NCI-H774 (cell line): ENCODE results near the gene CORO1A.
"Not testable (repeated sequence)": the region's sequence is repeated elsewhere in the genome, so short reads cannot be mapped to it uniquely, and the experiment has no call there.

Experiments used
- DNase-seq: peaks from one replicate; lab custom pipeline; 2025; lab: John Stamatoyannopoulos, UW

The CORO1A gene

DNA sequence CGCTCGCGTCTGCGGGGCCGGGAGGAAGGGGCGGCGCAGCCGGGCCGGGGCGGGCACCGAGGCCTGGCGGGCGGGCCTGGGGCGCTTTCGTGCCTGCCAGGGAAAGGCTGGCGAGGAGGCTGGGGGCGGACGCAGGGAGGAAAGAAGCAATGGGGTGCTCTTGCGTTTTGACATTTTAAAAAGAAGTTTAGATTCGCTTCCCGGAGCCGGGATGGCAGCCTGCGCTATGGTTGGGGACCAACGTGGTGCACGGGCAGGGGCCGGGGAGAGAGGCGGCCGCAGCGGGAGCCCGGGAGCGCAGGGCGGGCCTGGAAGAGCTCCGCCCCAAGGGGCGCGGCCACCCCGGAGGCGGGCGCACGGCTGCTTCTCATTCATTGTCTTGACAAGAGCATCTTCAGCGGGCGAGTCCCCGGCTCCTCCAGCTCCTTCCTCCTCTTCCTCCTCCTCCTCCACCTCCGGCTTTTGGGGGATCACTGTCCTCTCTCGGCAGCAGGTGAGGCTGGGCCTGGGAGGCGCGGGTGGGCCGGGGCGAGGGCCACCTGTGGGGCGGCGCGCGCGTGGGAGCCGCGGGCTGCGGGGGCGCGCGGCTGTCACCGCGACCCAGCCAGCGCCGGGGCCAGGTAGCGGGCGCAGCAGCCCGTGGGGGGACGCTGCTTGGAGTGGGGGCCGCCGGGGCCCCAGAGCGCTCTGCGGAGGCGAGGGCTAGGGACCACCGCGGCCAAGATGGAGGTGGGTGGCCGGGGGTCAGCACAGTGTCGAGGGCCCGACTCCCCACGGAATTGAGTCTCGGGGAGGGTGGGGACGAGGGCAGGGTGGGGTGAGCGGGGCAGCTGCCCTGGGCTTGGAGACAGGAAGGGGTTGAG lies at the start of gene CORO1A:
Gene CORO1A, plus strand, starts transcription at position 370 of the 863 bp plus-strand sequence. CDS start 1,608 bp downstream, outside the sequence.
- peak; percentile 52 for DNase-seq

DNA sequence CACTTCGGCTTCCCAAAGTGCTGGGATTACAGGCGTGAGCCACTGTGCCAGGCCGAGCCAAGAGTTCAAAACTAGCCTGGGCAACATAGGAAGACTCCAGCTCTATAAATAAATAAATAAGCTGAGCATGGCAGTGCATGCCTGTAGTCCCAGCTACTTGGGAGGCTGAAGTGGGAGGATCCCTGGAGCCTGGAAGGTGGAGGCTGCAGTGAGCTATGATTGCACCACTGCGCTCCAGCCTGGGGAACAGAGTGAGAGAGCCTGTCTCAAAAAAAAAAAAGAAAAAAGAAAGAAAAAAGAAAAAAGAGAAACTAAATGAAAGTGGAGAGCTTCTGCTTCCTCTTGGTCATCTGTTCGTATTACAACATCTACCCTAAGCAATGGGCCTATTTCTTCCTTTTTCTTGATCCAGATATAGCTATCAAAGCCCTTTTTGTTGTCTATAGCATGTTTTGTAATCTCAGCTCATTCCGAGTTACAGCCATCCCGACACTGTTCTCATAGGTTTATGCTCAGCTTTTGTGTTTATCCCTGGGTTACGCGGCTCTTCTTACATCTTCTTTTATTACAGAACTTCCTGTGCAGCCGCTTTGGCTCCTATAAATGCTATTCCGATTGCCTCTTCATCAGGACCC lies 46.3 kb upstream of the CORO1A start:
- no peak for DNase-seq

DNA sequence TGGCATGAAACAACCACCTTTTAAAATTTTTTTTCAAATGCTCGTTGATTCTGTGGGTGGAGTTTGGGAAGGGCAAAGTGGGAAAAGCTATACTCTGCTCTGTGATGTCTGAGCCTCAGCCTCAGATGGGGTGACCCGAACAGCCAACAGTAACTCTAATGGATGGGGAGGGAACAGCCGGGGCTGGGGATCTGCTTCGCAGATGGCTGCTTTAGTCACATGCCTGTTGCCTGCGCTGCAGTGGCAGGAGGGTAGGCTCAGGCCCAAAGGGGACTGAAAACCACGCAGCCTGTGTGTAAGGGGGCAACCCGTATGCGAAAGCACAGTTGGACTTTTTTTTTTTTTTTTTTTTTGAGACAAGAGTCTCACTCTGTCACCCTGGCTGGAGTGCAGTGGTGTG lies 45.5 kb upstream of the CORO1A start:
- DNase-seq, result no peak

DNA sequence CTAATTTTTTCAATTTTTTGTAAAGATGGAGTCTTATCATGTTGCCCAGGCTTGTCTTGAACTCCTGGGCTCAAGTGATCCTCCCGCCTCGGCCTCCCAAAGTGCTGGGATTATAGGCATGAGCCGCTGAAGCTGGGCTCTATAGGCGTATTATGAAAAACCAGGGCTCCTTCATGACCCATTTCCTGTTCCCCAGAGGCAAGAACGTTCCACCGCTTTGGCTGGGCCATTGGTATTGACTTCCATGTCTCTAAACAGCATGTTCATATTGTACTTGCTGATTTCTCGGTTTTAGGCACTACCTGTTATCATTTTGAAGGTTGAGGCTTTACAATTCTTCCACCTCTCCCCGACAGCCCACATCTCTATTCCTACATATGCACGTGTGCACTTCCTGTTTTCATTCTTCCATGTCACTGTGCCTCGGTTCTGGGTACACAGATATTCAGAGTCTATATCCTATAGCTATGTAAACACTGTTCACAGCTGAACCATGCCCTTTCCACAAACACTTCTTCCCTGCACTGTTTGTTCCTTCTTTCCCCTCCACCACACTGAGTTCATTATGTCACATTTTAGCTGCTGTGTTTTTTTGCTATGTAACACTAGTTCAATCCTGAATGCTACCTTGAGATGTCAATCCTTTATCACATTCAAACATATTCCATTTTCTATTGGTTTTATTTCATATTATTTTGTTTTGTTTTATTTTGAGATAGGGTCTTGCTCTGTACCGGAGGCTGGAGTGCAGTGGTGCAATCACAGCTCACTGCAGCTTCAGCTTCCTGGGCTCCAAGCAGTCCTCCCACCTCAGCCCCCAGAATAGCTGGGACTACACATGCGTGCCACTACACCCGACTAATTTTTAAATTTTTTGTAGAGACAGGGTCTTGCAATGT lies 43.6 kb upstream of the CORO1A start:
- DNase-seq, result no peak

DNA sequence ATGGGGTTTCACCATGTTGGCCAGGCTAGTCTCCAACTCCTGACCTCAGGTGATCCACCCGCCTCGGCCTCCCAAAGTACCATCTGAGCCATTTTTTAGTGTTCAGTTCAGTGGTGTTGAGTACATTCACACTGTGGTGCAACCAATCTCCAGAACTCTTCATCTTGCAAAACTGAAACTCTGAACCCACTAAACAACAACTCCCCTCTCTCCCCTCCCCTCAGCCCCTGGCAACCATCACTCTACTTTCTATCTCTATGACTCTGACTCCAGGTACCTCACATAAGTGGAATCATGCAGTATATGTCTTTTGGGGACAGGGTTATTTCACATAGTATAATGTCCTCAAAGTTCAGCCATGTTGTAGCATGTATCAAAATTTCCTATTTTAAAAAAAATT lies 41.7 kb upstream of the CORO1A start:
- DNase-seq, result no peak

DNA sequence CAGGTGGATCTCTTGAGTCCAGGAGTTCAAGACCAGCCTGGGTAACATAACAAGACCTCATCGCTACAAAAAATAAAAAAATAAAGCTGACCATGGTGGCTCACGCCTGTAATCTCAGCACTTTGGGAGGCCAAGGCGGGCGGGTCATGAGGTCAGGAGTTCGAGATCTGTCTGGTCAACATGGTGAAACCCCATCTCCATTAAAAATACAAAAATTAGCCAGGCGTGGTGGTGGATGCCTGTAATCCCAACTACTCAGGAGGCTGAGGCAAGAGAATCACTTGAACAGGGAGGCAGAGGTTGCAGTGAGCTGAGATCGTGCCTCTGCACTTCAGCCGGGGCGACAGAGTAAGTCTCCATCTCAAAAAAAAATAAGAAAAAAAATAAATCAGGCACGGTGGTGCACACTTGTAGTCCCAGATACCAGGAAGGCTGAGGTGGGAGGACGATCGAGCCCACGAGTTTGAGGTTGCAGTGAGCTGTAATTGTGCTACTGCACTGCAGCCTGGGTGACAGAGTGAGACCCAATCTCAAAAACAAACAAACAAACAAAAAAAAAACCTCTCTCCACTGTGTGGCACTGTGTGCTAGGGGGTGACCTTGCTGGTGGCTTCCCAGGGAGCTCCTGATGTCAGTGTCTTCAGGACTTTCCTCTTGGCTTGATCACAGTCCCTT lies 40.6 kb upstream of the CORO1A start:
- DNase-seq, result no peak

DNA sequence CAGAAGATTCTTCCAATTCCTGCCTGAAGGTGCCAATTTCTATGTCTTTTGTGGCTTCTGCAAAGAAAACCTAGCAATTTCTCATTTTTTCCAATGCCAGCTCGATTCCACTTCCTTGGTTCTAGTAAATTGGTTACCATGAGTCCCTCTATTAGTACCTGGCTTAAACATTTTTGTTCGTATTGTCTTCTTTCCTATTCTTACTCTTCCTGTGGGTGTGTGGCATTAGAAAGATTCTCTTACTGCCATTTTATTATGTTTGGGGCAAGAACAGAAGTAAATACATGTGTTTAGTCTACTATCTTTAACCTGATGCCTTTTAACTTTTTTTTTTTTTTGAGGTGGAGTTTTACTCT lies 40.1 kb upstream of the CORO1A start:
- DNase-seq, result no peak

DNA sequence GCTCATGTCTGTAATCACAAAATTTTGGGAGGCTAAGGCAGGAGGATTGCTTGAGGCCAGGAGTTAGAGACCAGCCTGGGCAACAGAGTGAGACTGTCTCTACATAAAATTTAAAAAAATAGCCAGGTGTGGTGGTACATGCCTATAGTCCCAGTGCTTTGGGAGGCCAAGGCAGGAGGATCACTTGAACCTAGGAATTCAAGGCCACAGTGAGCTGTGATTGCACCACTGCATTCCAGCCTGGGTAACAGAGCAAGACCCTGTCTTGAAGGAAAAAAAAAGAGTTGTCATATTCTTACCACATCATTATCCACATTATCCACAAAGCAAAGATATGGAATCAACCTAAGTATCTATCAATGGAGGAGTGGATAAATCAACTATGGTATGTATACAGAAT lies 39.4 kb upstream of the CORO1A start:
- DNase-seq, result no peak

DNA sequence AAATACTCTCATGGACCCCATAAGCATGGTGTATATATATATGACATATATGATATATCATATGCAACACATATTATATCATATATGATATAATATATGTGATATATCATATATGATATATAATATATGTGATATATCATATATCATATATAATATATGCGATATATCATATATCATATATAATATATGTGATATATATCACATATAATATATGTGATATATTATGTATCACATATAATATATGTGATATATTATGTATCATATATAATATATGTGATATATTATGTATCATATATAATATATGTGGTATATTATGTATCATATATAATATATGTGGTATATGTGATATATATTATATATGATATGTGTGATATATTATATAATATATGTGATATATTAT lies 38.5 kb upstream of the CORO1A start:
- no peak for DNase-seq

DNA sequence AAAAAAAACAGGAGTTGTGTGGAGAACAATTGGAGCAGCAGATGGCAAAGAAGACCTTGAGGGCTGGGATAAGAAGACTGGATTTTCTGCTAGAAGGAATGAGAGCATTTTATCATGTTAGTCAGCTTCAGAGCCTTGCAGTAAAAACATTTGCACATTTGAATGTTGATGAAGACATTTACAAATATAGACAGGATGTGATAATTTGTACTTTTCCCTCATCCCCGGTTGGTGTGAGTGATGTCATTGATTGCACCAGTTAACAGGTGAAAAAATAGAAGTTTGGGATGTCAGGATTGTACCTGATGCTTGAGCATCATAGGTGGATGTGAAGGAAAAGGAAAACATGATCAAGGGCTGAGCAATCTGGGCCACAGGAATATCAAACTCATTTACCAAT lies 37.7 kb upstream of the CORO1A start:
- DNase-seq, result no peak

DNA sequence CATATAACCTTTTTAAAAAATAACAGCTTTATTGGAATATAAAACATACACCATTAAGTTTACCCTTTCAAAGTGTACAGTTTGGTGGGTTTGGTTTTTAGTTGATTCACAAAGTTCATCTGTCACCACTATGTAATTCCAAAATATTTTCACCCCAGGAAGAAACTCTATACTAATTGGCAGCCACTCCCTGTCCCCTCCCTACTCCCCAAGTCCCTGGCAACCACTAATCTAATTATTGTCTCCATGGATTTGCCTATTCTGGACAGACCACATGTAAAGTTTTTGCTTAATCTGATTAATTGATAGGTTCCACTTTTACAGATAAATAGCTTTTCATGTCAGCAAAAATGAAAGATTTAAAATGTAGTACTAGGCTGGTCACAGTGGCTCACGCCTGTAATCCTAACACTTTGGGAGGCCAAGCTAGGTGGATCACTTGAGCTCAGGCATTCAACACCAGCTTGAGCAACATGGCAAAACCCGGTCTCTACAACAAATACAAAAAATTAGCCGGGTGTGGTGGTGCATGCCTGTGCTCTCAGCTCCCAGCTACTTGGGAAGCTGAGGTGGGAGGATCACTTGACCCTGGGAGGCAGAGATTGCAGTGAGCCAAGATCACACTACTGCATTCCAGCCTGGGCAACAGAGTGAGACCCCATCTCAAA lies 35.4 kb upstream of the CORO1A start:
- DNase-seq, result no peak

DNA sequence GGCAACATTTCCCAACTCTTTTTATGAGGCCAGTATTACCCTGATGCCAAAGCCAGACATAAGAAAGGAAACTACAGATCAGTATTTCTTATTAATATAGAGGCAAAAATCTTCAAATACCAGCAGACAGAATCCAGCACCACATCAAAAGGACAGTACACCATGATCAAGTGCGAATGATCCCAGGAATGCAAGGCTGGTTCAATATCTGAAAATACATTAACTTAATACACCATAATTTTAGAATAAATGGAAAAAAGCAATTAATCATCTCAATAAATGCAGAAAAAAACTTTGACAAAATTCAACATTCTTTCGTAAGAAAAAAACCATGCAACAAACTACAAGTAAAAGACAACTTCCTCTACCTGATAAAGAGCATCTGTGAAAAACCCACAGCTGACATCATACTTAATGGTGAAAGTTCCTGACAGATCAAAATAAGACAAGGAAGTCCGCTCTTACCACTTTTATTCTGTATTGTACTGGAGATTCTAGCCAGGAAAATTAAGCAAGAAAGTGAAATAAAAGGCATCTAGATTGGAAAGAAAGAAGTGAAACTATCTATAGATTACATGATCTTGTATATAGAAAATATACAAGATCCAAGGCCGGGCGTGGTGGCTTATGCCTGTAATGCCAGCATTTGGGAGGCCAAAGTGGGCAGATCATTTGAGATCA lies 34.0 kb upstream of the CORO1A start:
- DNase-seq, result no peak

DNA sequence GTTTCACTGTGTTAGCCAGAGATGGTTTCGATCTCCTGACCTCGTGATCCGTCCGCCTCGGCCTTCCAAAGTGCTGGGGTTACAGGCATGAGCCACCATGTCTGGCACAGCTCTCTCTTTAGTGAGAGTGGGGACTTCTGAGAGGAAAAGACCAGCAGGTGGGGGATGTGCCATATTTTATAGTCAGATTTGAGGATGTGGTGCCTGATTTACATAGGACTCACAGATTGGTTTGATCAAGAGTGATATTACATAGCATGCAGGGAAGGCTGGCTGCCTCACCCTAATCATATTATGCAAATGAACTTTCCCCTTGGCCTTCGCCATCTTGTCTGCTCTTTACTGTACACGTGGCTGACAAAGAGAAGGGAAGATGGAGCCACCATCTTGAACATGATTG lies 32.3 kb upstream of the CORO1A start:
- no peak for DNase-seq

DNA sequence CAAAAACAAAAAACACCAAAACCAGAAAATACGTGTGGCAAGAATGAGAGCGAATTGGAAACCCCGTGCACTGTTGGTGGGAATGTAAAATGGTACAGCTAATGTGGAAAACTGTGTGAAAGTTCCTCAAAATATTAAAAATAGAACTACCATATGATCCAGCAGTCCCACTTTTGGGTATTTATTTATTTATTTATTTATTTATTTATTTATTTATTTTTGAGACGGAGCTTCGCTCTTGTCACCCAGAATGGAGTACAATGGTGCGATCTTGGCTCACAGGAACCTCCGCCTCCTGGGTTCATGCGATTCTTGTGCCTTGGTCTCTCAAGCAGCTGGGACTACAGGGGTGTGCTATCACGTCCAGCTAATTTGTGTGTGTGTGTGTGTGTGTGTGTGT lies 30.9 kb upstream of the CORO1A start:
- no peak for DNase-seq

DNA sequence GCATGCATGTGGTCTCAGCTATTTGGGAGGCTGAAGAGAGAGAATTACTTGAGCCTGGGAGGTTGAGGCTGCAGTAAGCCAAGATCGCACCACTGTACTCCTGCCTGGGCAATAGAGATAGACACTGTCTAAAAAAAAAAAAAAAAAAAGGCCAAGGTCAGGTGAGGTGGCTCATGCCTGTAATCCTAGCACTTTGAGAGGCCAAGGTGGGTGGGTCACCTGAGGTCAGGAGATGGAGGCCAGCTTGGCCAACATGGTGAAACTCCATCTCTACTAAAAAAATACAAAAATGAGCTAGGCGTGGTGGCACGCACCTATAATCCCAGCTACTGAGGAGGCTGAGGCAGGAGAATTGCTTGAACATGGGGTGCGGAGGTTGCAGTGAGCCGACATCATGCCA lies 28.2 kb upstream of the CORO1A start:
- no peak for DNase-seq

DNA sequence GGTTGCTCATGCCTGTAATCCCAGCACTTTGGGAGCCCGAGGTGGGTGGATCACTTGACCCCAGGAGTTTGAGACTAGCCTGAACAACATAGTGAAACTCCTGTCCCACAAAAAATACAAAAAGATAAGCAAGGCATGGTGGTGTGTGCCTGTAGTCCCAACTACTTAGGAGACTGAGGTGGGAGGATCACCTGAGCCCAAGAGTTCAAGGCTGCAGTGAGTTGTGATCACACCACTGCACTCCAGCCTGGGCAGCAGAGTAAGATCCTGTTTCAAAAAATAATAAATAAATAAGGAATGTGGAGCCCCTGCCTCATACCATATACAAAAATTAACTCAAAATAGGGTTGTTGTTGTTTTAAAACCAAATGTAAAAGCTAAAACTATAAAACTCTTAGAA lies 26.2 kb upstream of the CORO1A start:
- no peak for DNase-seq

DNA sequence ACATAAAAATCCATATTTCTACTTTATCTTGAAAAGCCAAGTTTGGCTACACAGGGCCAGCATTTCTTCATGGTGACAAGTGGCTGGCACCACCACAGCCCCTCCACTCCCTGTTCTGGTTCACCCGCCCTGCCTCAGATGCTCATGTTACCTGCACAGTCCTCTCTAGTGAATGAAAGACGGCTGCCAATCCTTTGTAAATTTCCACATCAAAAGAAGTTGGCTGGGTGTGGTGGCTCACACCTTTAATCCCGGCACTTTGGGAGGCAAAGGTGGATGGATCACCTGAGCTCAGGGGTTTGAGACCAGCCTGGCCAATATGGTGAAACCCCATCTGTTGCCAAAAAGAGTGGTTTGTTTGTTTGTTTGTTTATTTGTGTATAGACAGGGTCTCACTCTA lies 19.9 kb upstream of the CORO1A start:
- DNase-seq, result no peak

DNA sequence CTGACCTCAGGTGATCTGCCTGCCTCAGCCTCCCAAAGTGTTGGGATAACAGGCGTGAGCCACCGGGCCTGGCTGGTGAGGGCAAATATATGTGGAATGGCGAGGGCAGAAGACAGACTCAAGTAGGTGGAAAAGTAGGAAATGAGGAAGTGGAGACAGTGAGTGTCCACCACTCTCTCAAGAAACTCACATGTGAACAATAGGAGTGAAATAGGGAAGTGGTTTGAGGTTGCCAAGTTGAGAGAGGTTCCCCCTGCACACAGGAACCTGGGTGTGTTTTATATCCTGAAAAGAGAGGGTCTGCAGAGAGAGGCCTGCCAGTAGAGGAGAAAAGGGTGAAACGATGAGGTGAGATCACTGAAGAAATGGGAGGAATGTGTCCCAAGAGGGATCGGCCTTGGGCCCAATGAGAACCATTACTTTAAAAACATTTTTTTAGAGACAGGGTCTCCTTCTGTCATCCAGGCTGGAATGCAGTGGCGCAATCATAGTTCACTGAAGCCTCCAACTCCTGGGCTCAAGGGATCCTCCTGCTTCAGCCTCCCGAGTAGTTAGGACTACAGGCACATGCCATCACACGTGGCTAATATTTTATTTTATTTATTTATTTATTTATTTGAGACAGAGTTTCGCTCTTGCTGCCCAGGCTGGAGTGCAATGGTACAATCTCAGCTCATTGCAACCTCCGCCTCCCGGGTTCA lies 17.1 kb upstream of the CORO1A start:
- no peak for DNase-seq

DNA sequence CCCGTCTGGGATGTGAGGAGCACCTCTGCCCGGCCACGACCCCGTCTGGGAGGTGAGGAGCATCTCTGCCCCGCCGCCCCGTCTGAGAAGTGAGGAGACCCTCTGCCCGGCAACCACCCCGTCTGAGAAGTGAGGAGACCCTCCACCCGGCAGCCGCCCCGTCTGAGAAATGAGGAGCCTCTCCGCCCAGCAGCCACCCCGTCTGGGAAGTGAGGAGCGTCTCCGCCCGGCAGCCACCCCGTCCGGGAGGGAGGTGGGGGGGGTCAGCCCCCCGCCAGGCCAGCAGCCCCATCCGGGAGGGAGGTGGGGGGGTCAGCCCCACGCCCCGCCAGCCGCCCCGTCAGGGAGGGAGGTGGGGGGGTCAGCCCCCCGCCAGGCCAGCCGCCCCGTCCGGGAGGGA lies 14.7 kb upstream of the CORO1A start:
- DNase-seq, result not testable (repeated sequence)

DNA sequence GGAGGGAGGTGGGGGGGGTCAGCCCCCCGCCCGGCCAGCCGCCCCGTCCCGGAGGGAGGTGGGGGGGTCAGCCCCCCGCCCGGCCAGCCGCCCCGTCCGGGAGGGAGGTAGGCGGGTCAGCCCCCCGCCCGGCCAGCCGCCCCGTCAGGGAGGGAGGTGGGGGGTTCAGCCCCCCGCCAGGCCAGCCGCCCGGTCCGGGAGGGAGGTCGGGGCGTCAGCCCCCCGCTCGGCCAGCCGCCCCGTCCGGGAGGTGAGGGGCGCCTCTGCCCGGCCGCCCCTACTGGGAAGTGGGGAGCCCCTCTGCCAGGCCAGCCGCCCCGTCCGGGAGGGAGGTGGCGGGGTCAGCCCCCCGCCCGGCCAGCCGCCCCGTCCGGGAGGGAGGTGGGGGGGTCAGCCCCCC lies 14.0 kb upstream of the CORO1A start:
- DNase-seq, result not testable (repeated sequence)
